Stimulated activated CD4-positive, alpha-beta T cell treated with anti-CD3 and anti-CD28 coated beads, Interleukin-12 subunit alpha, Interleukin-12 subunit beta, amount 100 ng/mL, for 48 hours (primary cell): ENCODE data around the gene ASIC3.
A peak's percentile ranks its signal among the peaks of the same experiment; 100 is the strongest.
"Not testable (repeated sequence)": the region's sequence is repeated elsewhere in the genome, so short reads cannot be mapped to it uniquely, and the experiment has no call there.

ENCODE experiments used
- DNase-seq, 3 donors: peaks; one replicate each; pipeline ENCODE4 v3.0.0-alpha.2; 2020; ENCODE audit warnings: low read depth in 2 of 3, low spot score in 1 of 3

ASIC3 gene

GRCh38 chr7:151013733-151014497, 34.4 kb upstream of the ASIC3 start:
- peak; percentile 70 to 87 (median 84) for DNase-seq

- DNase-seq: no peak
These were observed 33.4 kb upstream of the ASIC3 start for GRCh38 chr7:151014950-151015349.

DNA sequence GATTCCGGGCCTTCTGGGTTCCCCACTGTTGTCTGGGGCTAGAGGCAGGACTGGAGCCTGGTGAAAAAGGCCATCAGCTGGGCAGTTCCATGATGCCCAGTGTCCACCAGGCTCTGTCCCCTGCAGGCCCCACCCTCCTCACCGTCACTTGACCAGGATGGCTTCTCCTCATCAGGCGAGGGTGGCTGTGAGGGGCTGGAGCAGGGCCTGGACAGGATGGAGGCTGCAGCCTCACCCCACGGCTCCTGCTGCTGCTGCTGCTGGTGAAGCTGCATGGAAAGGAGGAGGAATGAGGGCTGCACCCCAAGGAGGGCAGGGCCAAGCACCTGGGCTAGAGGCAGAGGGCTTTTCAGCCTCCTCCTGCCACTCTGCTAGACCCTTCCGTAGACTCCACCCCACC, 32.4 kb upstream of the ASIC3 start:
- no peak for DNase-seq

DNA sequence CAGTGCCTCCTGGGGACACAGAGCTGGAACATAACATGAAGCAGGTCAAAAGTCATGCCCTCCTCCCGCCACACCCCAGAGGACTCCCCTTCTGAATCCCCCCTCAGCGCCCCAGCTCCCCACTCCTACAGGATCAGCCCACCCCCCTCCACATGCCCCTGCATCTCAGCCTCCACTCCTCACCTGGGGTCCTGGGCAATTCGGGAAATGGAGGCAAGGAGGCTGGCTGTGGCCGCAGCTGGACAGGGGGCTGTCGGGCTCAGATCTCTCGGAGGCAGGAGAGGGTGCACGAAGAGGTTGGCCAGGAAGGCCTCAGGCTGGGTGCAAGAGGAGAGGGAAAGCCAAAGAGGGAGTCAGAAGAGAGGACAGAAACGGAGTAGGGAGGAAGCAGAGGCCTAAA, 31.8 kb upstream of the ASIC3 start:
- DNase-seq: no peak

DNA sequence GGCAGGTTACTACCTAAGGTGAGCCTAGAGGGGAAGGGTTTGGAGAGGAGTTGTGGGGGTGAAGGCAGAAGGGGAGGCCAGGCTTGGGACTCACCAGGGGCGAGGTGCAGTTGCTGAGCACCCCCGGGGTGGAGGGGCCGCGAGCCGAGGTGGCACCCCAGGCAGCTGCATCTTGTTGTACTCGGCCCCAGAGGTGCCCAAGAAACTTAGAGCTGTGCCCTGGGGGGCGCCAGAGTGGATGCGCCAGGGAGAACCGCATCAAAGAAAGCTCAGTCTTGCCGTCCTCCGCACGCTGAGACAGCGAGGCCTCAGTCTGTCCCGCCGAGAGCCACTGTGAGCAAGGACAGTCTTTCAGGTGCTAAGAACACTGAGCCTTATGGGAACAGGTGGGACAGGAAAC, 31.4 kb upstream of the ASIC3 start:
- no peak for DNase-seq

DNA sequence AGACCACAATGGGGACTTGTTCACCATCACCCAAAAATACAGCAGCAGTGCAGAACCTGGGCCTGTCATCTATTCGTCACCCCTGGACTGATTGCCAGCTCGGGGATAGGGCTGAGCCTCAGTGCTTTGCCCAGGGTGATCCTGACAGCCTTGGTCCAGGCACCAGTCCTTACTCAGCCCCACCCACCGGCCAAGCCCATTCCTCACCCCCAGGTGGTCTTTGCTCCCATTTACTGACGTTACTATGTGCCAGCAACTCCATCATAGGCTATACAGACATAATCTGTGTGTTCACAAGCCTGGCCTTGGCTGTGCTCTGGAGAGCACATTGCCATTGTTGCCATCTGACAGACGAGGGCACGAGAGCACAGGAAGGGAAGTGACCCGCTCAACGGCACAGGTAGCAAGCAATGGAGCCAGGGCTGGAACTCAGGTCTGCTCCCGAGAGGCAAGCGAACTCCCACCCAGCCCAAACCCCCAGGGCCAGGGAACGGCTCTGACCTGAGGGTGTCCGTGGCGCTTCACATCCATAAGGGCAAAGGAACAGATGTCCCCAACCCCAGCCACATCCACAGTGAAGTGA, 30.9 kb upstream of the ASIC3 start:
- DNase-seq: no peak

DNA sequence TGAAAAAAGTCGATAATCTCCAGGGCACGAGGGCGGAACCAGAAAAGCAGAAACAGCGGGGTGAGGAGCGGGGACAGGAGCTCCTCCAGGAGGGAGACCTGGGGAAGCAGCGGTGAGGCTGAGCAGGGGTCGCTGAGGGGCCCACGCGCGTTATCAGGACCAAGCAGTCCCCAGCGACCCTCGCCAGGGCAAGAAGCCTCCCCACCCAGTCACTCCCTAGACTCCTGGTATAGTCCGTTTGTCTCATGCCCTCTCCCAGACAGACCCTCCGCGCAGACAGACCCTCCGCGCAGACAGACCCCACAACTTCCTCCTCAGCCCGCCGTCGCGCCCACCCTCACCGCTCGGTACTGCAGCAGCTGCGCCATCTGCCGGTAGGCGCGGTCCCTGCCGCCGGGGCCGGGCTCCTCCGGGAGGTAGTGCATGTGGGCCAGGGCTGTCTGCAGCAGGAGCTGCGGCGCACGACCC, 30.3 kb upstream of the ASIC3 start:
- DNase-seq: peak; percentile 60 to 84 (median 77)

- DNase-seq: no peak
These were observed 29.8 kb upstream of the ASIC3 start for GRCh38 chr7:151018421-151019129.

- no peak for DNase-seq
These were observed 29.2 kb upstream of the ASIC3 start for GRCh38 chr7:151019130-151019447.

- DNase-seq: no peak
These were observed 28.1 kb upstream of the ASIC3 start for GRCh38 chr7:151020231-151020630.

GRCh38 chr7:151023232-151023631, 25.1 kb upstream of the ASIC3 start:
- no peak for DNase-seq

- DNase-seq: no peak
These were observed 23.8 kb upstream of the ASIC3 start, which contains the start of gene ATG9B for GRCh38 chr7:151024435-151025056. TSS of gene ATG9B (minus strand) at chr7:151024494. CDS start at chr7:151024423, 71 bp downstream.

DNA sequence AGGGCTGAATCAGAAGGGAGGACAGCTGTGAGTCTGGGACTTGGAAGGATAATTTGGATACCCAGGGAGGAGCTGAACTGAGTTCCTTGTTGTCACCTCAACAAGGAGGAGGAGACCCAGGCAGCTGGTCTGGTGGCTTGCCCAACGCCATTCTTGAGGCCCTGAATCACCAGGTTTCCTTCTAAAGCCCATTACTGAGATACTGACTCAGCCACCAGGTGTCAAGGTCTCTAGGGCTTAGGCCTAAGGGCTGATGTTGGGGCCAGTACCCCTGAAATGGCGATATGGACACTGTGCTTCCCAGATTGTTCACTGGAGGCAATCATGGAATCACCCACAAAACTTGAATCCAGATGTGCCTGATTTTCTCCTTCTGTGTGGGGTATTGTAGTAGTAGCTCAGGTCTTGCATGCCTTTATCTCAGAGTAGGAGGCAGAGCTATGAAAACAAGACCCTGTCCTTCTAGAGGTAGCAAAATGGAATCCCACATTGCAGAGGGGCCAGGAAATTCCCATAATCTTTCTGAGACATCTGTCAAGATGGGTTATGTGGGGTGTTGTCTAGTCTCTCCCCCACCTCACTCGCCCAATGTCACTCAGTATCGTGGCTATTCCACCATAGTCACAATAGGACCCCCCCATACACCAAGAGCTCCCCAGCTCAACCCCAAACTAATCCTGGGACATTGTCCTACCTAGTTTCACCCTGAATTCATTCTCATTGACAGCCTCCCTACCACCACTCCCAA, 22.2 kb upstream of the ASIC3 start:
- no peak for DNase-seq

GRCh38 chr7:151026771-151027727, 21.3 kb upstream of the ASIC3 start:
- not testable (repeated sequence) for DNase-seq

DNA sequence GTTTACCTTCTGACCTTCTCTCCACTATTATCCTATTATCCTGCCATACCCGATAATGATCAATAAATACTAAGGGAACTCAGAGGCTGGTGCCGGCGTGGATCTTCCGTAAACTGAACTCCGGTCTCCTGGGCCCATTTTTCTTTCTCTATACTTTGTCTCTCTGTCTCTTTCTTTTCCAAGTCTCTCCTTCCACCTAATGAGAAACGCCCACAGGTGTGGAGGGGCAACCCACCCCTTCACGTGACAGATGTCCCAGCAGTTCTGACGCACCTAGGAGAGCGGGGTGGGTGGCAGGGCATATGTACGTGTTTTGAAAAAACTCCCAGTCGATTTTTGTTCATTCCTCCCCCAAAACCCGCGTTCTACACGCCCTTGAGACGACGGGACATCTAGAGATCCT, 20.6 kb upstream of the ASIC3 start:
- not testable (repeated sequence) for DNase-seq

DNA sequence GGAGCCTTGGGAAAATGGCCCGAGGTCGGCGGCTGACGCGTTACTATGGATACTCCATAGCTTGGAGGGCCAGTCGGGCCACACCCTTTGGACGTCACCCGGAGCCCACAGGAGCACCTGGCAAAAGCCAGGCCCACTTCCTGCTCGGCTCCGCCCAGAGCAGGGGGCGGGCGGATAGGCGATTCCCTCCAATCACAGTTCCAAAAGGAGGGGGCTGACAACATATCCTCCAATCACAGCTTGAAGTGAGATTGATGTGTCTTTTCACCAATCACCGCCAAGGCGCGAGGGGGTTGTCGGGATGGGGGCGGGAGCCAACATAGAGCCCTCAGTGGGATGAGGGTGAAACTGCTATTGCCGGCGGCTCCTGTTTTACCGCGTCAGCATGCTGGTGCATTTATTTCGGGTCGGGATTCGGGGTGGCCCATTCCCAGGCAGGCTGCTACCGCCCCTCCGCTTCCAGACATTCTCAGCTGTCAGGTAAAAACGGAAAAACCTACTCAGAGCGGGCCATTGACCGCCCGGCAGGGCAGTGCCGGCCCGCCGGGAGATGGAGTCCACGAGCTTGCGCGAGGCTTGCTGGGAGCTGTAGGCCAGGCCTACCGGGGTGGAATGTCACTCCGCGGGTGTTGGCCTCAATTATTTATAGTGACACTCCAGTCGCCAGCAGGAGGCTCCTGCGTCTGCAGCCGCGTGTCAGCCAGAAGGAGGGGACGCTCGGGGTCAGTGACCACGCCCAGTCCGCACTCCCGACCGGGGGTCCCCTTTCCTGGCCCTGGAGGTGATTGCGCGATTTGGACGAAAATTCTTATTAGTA, 20.0 kb upstream of the ASIC3 start, which contains the start of gene ABCB8:
TSS of gene ABCB8 (plus strand) at position 320 of the 817 bp plus-strand sequence. CDS start at position 386, 66 bp downstream.
- peak; percentile 96 to 99 (median 98) for DNase-seq

DNA sequence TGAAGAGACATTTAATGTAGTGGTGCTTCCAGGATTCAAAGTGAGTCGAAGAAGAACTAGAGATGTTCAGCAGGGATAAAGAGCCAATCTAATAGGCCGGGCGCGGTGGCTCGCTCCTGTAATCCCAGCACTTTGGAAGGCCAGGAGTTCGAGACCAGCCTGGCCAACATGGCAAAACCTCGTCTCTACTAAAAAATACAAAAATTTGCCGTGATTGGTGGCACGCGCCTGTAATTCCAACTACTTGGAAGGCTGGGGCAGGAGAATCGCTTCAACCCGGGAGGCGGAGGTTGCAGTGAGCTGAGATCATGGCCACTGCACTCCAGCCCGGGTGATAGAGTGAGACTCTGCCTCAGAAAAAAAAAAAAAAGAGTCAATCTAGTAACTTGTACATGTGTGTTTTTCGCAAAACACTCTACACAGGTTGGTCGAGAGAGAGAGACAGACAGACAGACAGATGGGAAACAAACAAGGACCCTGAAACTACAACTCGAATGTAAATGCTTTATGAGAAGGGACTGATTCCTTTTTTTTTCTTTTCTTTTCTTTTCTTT, 19.3 kb upstream of the ASIC3 start:
- no peak for DNase-seq

GRCh38 chr7:151031011-151031410, 17.3 kb upstream of the ASIC3 start:
- no peak for DNase-seq
